Memory B cell (primary cell): ENCODE results near the gene ZNF584.
"Not testable (repeated sequence)": the region's sequence is repeated elsewhere in the genome, so short reads cannot be mapped to it uniquely, and the experiment has no call there.

ENCODE experiments used
- ATAC-seq: fragments of 150-1000 bp; cut with Tn5 transposase; 2 replicates; pipeline ENCODE4 v1.10.0; 2021; ENCODE audit warnings: low read depth, mild to moderate bottlenecking, moderate library complexity
- DNase-seq, 2 donors: peaks; one replicate each; pipeline ENCODE4 v3.0.0; 2022; ENCODE audit warnings: low spot score in 2 of 2
- H3K27ac Mint-ChIP-seq: one replicate; pipeline ENCODE4 v1.8.0; 2022; ENCODE audit warnings: mild to moderate bottlenecking, moderate library complexity, mixed read lengths
- H3K27me3 Mint-ChIP-seq: one replicate; pipeline ENCODE4 v1.8.0; 2022; ENCODE audit warnings: mixed read lengths
- H3K36me3 Mint-ChIP-seq: one replicate; pipeline ENCODE4 v1.8.0; 2022; ENCODE audit warnings: mild to moderate bottlenecking, mixed read lengths
- H3K4me1 Mint-ChIP-seq: one replicate; pipeline ENCODE4 v1.8.0; 2022; ENCODE audit warnings: mixed read lengths
- H3K4me3 Mint-ChIP-seq: one replicate; pipeline ENCODE4 v1.8.0; 2022; ENCODE audit warnings: mild to moderate bottlenecking, moderate library complexity, mixed read lengths
- H3K9me3 Mint-ChIP-seq: one replicate; pipeline ENCODE4 v1.8.0; 2022; ENCODE audit warnings: mixed read lengths

ZNF584 gene

GRCh38 chr19:58406818-58407657, 1.4 kb upstream of the ZNF584 start:
- no peak for DNase-seq
- Mint-ChIP-seq H3K4me3 (peak overlapping the region; percentile 88), H3K9me3 (no peaks in the 10 kb centered on the region), H3K27ac (peak overlapping the region; percentile 87), H3K4me1 (peaks cover 28% of the 10 kb centered on the region), H3K36me3 (peaks cover 2% of the 10 kb centered on the region), H3K27me3 (no peaks in the 10 kb centered on the region)
- ATAC-seq, result no peak

- Mint-ChIP-seq H3K27me3 (no peaks in the 10 kb centered on the region), H3K27ac (peak overlapping the region; percentile 87), H3K4me1 (peaks cover 28% of the 10 kb centered on the region), H3K36me3 (peaks cover 2% of the 10 kb centered on the region), H3K9me3 (no peaks in the 10 kb centered on the region), H3K4me3 (peak overlapping the region; percentile 88)
- DNase-seq (no peak), ATAC-seq (no peak)
Measured at GRCh38 chr19:58407658-58408151, 744 bp upstream of the ZNF584 start.

GRCh38 chr19:58409010-58409790, 751 bp downstream of the ZNF584 start:
- peak overlapping the region; percentile 87 for H3K27ac Mint-ChIP-seq
- H3K9me3 Mint-ChIP-seq, result no peaks in the 10 kb centered on the region
- peak overlapping the region; percentile 88 for H3K4me3 Mint-ChIP-seq
- H3K27me3 Mint-ChIP-seq, result no peaks in the 10 kb centered on the region
- H3K4me1 Mint-ChIP-seq, result peaks cover 28% of the 10 kb centered on the region
- ATAC-seq (no peak), DNase-seq (peak in 1 of 2 donors; percentile 37)
- peaks cover 2% of the 10 kb centered on the region for H3K36me3 Mint-ChIP-seq

- Mint-ChIP-seq H3K27ac (no peak overlapping the region), H3K36me3 (peaks cover 17% of the 10 kb centered on the region), H3K4me1 (no peaks in the 10 kb centered on the region), H3K9me3 (no peaks in the 10 kb centered on the region), H3K4me3 (no peak overlapping the region), H3K27me3 (no peaks in the 10 kb centered on the region)
- DNase-seq (no peak), ATAC-seq (no peak)
Measured at GRCh38 chr19:58416604-58417003, 8.2 kb downstream of the ZNF584 start.

GRCh38 chr19:58417071-58417470, 8.6 kb downstream of the ZNF584 start:
- DNase-seq (no peak), ATAC-seq (no peak)
- Mint-ChIP-seq H3K4me3 (no peak overlapping the region), H3K4me1 (no peaks in the 10 kb centered on the region), H3K27me3 (no peaks in the 10 kb centered on the region), H3K9me3 (no peaks in the 10 kb centered on the region), H3K36me3 (peaks cover 17% of the 10 kb centered on the region), H3K27ac (no peak overlapping the region)

GRCh38 chr19:58428617-58429016, 20.2 kb downstream of the ZNF584 start:
- Mint-ChIP-seq H3K36me3 (peaks cover 12% of the 10 kb centered on the region), H3K4me1 (no peaks in the 10 kb centered on the region), H3K27ac (no peak overlapping the region), H3K27me3 (no peaks in the 10 kb centered on the region), H3K4me3 (no peak overlapping the region), H3K9me3 (peaks cover 16% of the 10 kb centered on the region)
- DNase-seq (no peak), ATAC-seq (no peak)

DNA sequence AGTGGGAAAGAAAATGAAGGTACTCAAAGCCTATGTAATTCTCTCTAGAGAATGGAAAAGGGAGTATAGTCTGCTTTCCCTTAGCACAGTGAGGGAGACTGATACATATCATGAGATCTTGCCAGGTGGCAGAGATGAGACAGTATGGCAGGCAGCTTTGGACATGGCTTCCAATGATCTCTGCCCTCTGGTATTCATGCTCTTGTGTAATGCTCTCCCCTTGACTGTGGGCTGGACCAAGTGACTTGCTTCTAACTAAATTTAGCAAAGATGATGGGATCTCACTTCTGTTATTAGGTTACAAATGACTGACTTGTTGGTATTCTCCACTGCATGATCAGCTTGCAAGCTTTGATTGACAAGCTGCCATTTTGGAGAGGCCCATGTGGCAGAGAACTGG, 21.3 kb downstream of the ZNF584 start:
- H3K9me3 Mint-ChIP-seq, result peaks cover 14% of the 10 kb centered on the region
- no peak for DNase-seq
- no peaks in the 10 kb centered on the region for H3K4me1 Mint-ChIP-seq
- peaks cover 22% of the 10 kb centered on the region for H3K36me3 Mint-ChIP-seq
- H3K4me3 Mint-ChIP-seq, result no peak overlapping the region
- H3K27me3 Mint-ChIP-seq, result no peaks in the 10 kb centered on the region
- no peak overlapping the region for H3K27ac Mint-ChIP-seq
- ATAC-seq, result no peak

DNA sequence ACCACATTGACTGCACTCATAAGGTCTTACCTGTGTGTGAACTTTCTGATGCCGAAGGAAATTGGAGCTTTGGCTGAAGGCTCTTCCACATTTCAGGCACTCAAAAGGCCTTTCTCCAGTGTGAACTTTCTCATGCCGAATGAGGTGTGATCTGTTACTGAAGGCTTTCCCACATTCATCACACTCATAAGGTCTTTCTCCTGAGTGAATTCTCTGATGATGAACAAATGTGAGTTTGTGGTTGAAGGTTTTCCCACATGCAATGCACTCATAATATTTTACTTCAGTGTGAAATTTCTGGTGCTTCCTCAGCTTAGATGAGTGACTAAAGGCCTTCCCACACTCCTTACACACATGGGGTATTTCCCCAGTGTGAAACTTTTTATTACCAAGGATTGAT, 25.8 kb downstream of the ZNF584 start:
- DNase-seq (no peak), ATAC-seq (no peak)
- peaks cover 49% of the 10 kb centered on the region for H3K36me3 Mint-ChIP-seq
- no peaks in the 10 kb centered on the region for H3K27me3 Mint-ChIP-seq
- H3K27ac Mint-ChIP-seq, result no peak overlapping the region
- no peak overlapping the region for H3K4me3 Mint-ChIP-seq
- H3K4me1 Mint-ChIP-seq, result peaks cover 11% of the 10 kb centered on the region
- peaks cover 21% of the 10 kb centered on the region for H3K9me3 Mint-ChIP-seq

GRCh38 chr19:58439576-58440554, 31.4 kb downstream of the ZNF584 start, which contains the start of gene ZNF132:
Gene ZNF132 (minus strand): TSS chr19:58440153. CDS start chr19:58439821, 332 bp downstream.
- H3K27ac Mint-ChIP-seq, result peak within 1 kb of the TSS; percentile 96
- H3K4me1 Mint-ChIP-seq, result peaks cover 18% of the 10 kb centered on the region
- DNase-seq (peak; percentile 82 to 91), ATAC-seq (peak; percentile 96)
- peaks cover 42% of the 10 kb centered on the region for H3K36me3 Mint-ChIP-seq
- H3K4me3 Mint-ChIP-seq, result peak within 1 kb of the TSS; percentile 99
- peaks cover 27% of the 10 kb centered on the region for H3K9me3 Mint-ChIP-seq
- peaks cover 2% of the 10 kb centered on the region for H3K27me3 Mint-ChIP-seq

GRCh38 chr19:58440556-58440955, 32.1 kb downstream of the ZNF584 start:
- H3K27me3 Mint-ChIP-seq, result peaks cover 2% of the 10 kb centered on the region
- peak overlapping the region; percentile 99 for H3K4me3 Mint-ChIP-seq
- H3K4me1 Mint-ChIP-seq, result peaks cover 18% of the 10 kb centered on the region
- peak overlapping the region; percentile 96 for H3K27ac Mint-ChIP-seq
- ATAC-seq (no peak), DNase-seq (no peak)
- H3K9me3 Mint-ChIP-seq, result peaks cover 25% of the 10 kb centered on the region
- peaks cover 35% of the 10 kb centered on the region for H3K36me3 Mint-ChIP-seq

- H3K27me3 Mint-ChIP-seq, DNase-seq, ATAC-seq, H3K4me3 Mint-ChIP-seq, H3K27ac Mint-ChIP-seq: not testable (repeated sequence)
- Mint-ChIP-seq H3K4me1 (peaks cover 13% of the 10 kb centered on the region), H3K36me3 (peaks cover 22% of the 10 kb centered on the region), H3K9me3 (peaks cover 17% of the 10 kb centered on the region)
Measured at GRCh38 chr19:58442986-58443385, 34.5 kb downstream of the ZNF584 start.

GRCh38 chr19:58448860-58449259, 40.4 kb downstream of the ZNF584 start:
- H3K27ac Mint-ChIP-seq, ATAC-seq, H3K4me3 Mint-ChIP-seq, H3K36me3 Mint-ChIP-seq, H3K9me3 Mint-ChIP-seq, DNase-seq: not testable (repeated sequence)
- peaks cover 13% of the 10 kb centered on the region for H3K27me3 Mint-ChIP-seq
- peaks cover 13% of the 10 kb centered on the region for H3K4me1 Mint-ChIP-seq

DNA sequence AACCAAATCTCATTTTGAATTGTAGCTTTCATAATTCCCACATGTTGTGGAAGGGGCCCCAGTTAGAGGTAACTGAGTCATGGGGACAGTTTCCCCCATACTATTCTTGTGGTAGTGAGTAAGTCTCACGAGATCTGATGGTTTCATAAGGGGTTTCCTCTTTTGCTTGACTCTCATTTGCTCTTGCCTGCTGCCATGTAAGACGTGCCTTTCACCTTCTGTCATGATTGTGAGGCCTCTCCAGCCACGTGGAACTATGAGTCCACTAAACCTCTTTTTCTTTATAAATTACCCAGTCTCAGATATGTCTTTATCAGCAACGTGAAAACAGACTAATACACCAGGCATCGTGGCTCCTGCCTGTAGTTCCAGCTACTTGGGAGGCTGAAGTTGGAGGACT, 41.5 kb downstream of the ZNF584 start:
- H3K27ac Mint-ChIP-seq, ATAC-seq, H3K4me3 Mint-ChIP-seq, DNase-seq, H3K9me3 Mint-ChIP-seq: not testable (repeated sequence)
- peaks cover 11% of the 10 kb centered on the region for H3K27me3 Mint-ChIP-seq
- H3K36me3 Mint-ChIP-seq, result peaks cover 10% of the 10 kb centered on the region
- peaks cover 13% of the 10 kb centered on the region for H3K4me1 Mint-ChIP-seq
